Measurements from ENCODE around the gene UFC1. TPM values are rescaled to one million over a fixed set of nuclear protein-coding genes. Genes with fewer than 3 reads are reported as not detected.

The UFC1 gene
- total and polyA plus RNA-seq, 2 experiments from 2014 or later, result 57.5 to 77.0 TPM

Small RNA genes within 50 kb of the gene (small RNA-seq; reads per million reads assigned to genes)
- not detected for gene RF01225 (ENCODE audit: low replicate concordance)

Other genes starting within 250 kb of the UFC1 start
- gene ITLN2, start 199.2 kb upstream of the UFC1 start, total RNA-seq (2014; rRNA removed; shearing (Covaris generic)), result 7.0 and 12.8 TPM in 2 replicates
- 7.2 and 8.0 TPM in 2 replicates for gene ITLN2, start 199.2 kb upstream of the UFC1 start, polyA plus RNA-seq (2016; fragmentation: Nextera tagmentation; extraction: Ambion mirVana)
- gene F11R, start 132.8 kb upstream of the UFC1 start, total RNA-seq (2014; rRNA removed; shearing (Covaris generic)), result 169 and 194 TPM in 2 replicates
- gene F11R, start 132.8 kb upstream of the UFC1 start, polyA plus RNA-seq (2016; fragmentation: Nextera tagmentation; extraction: Ambion mirVana), result 51.0 and 51.8 TPM in 2 replicates
- gene TSTD1, start 115.0 kb upstream of the UFC1 start, total RNA-seq (2014; rRNA removed; shearing (Covaris generic)), result 94.9 and 102 TPM in 2 replicates
- 244 and 257 TPM in 2 replicates for gene TSTD1, start 115.0 kb upstream of the UFC1 start, polyA plus RNA-seq (2016; fragmentation: Nextera tagmentation; extraction: Ambion mirVana)
- gene USF1, start 108.0 kb upstream of the UFC1 start, total RNA-seq (2014; rRNA removed; shearing (Covaris generic)), result 71.7 and 74.8 TPM in 2 replicates
- 23.6 and 23.8 TPM in 2 replicates for gene USF1, start 108.0 kb upstream of the UFC1 start, polyA plus RNA-seq (2016; fragmentation: Nextera tagmentation; extraction: Ambion mirVana)
- 0.19 TPM in 1 of 2 replicates, not detected in the other for gene ARHGAP30, start 84.1 kb upstream of the UFC1 start, total RNA-seq (2014; rRNA removed; shearing (Covaris generic))
- 0.45 and 1.0 TPM in 2 replicates for gene ARHGAP30, start 84.1 kb upstream of the UFC1 start, polyA plus RNA-seq (2016; fragmentation: Nextera tagmentation; extraction: Ambion mirVana)
- gene NECTIN4, start 64.4 kb upstream of the UFC1 start, total RNA-seq (2014; rRNA removed; shearing (Covaris generic)), result not detected in 2 replicates
- gene NECTIN4, start 64.4 kb upstream of the UFC1 start, polyA plus RNA-seq (2016; fragmentation: Nextera tagmentation; extraction: Ambion mirVana), result 0.16 and 0.42 TPM in 2 replicates
- gene KLHDC9, start 55.6 kb upstream of the UFC1 start, total RNA-seq (2014; rRNA removed; shearing (Covaris generic)), result 5.6 and 6.3 TPM in 2 replicates
- 6.6 and 7.2 TPM in 2 replicates for gene KLHDC9, start 55.6 kb upstream of the UFC1 start, polyA plus RNA-seq (2016; fragmentation: Nextera tagmentation; extraction: Ambion mirVana)
- 19.7 and 45.6 TPM in 2 replicates for gene PFDN2, start 35.9 kb upstream of the UFC1 start, total RNA-seq (2014; rRNA removed; shearing (Covaris generic))
- 352 and 395 TPM in 2 replicates for gene PFDN2, start 35.9 kb upstream of the UFC1 start, polyA plus RNA-seq (2016; fragmentation: Nextera tagmentation; extraction: Ambion mirVana)
- 29.7 and 35.9 TPM in 2 replicates for gene NIT1, start 35.9 kb upstream of the UFC1 start, total RNA-seq (2014; rRNA removed; shearing (Covaris generic))
- gene NIT1, start 35.9 kb upstream of the UFC1 start, polyA plus RNA-seq (2016; fragmentation: Nextera tagmentation; extraction: Ambion mirVana), result 38.0 and 43.0 TPM in 2 replicates
- 30.2 and 35.3 TPM in 2 replicates for gene DEDD, start 21.3 kb upstream of the UFC1 start, total RNA-seq (2014; rRNA removed; shearing (Covaris generic))
- 20.7 and 22.8 TPM in 2 replicates for gene DEDD, start 21.3 kb upstream of the UFC1 start, polyA plus RNA-seq (2016; fragmentation: Nextera tagmentation; extraction: Ambion mirVana)
- 17.0 and 25.6 TPM in 2 replicates for gene USP21, start 5.5 kb downstream of the UFC1 start, total RNA-seq (2014; rRNA removed; shearing (Covaris generic))
- 17.9 and 20.0 TPM in 2 replicates for gene USP21, start 5.5 kb downstream of the UFC1 start, polyA plus RNA-seq (2016; fragmentation: Nextera tagmentation; extraction: Ambion mirVana)
- 24.7 and 26.5 TPM in 2 replicates for gene PPOX, start 12.4 kb downstream of the UFC1 start, total RNA-seq (2014; rRNA removed; shearing (Covaris generic))
- 39.6 and 46.2 TPM in 2 replicates for gene PPOX, start 12.4 kb downstream of the UFC1 start, polyA plus RNA-seq (2016; fragmentation: Nextera tagmentation; extraction: Ambion mirVana)
- 32.4 and 35.8 TPM in 2 replicates for gene B4GALT3, start 23.5 kb downstream of the UFC1 start, total RNA-seq (2014; rRNA removed; shearing (Covaris generic))
- gene B4GALT3, start 23.5 kb downstream of the UFC1 start, polyA plus RNA-seq (2016; fragmentation: Nextera tagmentation; extraction: Ambion mirVana), result 23.3 and 24.2 TPM in 2 replicates
- gene ADAMTS4, start 45.1 kb downstream of the UFC1 start, total RNA-seq (2014; rRNA removed; shearing (Covaris generic)), result 4.7 and 5.2 TPM in 2 replicates
- gene ADAMTS4, start 45.1 kb downstream of the UFC1 start, polyA plus RNA-seq (2016; fragmentation: Nextera tagmentation; extraction: Ambion mirVana), result 1.3 and 1.7 TPM in 2 replicates
- 94.7 and 131 TPM in 2 replicates for gene NDUFS2, start 48.4 kb downstream of the UFC1 start, total RNA-seq (2014; rRNA removed; shearing (Covaris generic))
- gene NDUFS2, start 48.4 kb downstream of the UFC1 start, polyA plus RNA-seq (2016; fragmentation: Nextera tagmentation; extraction: Ambion mirVana), result 54.0 and 56.7 TPM in 2 replicates
- gene FCER1G, start 61.3 kb downstream of the UFC1 start, total RNA-seq (2014; rRNA removed; shearing (Covaris generic)), result 0.74 TPM in 1 of 2 replicates, not detected in the other
- gene FCER1G, start 61.3 kb downstream of the UFC1 start, polyA plus RNA-seq (2016; fragmentation: Nextera tagmentation; extraction: Ambion mirVana), result 0.57 and 1.1 TPM in 2 replicates
- gene APOA2, start 69.7 kb downstream of the UFC1 start, total RNA-seq (2014; rRNA removed; shearing (Covaris generic)), result not detected in 2 replicates
- gene APOA2, start 69.7 kb downstream of the UFC1 start, polyA plus RNA-seq (2016; fragmentation: Nextera tagmentation; extraction: Ambion mirVana), result 2.7 TPM in 1 of 2 replicates, not detected in the other
- gene TOMM40L, start 72.1 kb downstream of the UFC1 start, total RNA-seq (2014; rRNA removed; shearing (Covaris generic)), result 12.9 and 22.3 TPM in 2 replicates
- gene TOMM40L, start 72.1 kb downstream of the UFC1 start, polyA plus RNA-seq (2016; fragmentation: Nextera tagmentation; extraction: Ambion mirVana), result 5.9 and 6.8 TPM in 2 replicates
- not detected in 2 replicates for gene NR1I3, start 84.2 kb downstream of the UFC1 start, total RNA-seq (2014; rRNA removed; shearing (Covaris generic))
- gene NR1I3, start 84.2 kb downstream of the UFC1 start, polyA plus RNA-seq (2016; fragmentation: Nextera tagmentation; extraction: Ambion mirVana), result 0.40 and 0.50 TPM in 2 replicates
- 1.4 and 3.8 TPM in 2 replicates for gene PCP4L1, start 104.8 kb downstream of the UFC1 start, total RNA-seq (2014; rRNA removed; shearing (Covaris generic))
- gene PCP4L1, start 104.8 kb downstream of the UFC1 start, polyA plus RNA-seq (2016; fragmentation: Nextera tagmentation; extraction: Ambion mirVana), result 1.7 and 2.2 TPM in 2 replicates
- gene MPZ, start 156.0 kb downstream of the UFC1 start, total RNA-seq (2014; rRNA removed; shearing (Covaris generic)), result 1.6 and 1.9 TPM in 2 replicates
- gene MPZ, start 156.0 kb downstream of the UFC1 start, polyA plus RNA-seq (2016; fragmentation: Nextera tagmentation; extraction: Ambion mirVana), result 2.2 and 4.0 TPM in 2 replicates
- 84.4 and 126 TPM in 2 replicates for gene SDHC, start 160.4 kb downstream of the UFC1 start, total RNA-seq (2014; rRNA removed; shearing (Covaris generic))
- 107 and 141 TPM in 2 replicates for gene SDHC, start 160.4 kb downstream of the UFC1 start, polyA plus RNA-seq (2016; fragmentation: Nextera tagmentation; extraction: Ambion mirVana)
- not detected in 2 replicates for gene CFAP126, start 213.9 kb downstream of the UFC1 start, total RNA-seq (2014; rRNA removed; shearing (Covaris generic))
- gene CFAP126, start 213.9 kb downstream of the UFC1 start, polyA plus RNA-seq (2016; fragmentation: Nextera tagmentation; extraction: Ambion mirVana), result not detected in 2 replicates